C4-2B (cell line): ENCODE results near the gene MARK2.

Experiments used
- CTCF ChIP-seq: fragments of 450-650 bp; conservative IDR thresholded peaks from 2 replicates; pipeline ENCODE4 v1.5.1; 2017; ENCODE audit warnings: mild to moderate bottlenecking
- ZFX ChIP-seq: fragments of 450-650 bp; IDR thresholded peaks from 2 replicates; pipeline ENCODE4 v1.6.1; 2017

- no peak for TF ChIP-seq CTCF
- no peak for TF ChIP-seq ZFX
Observed at GRCh38 chr11:63845303-63845702, 6.4 kb downstream of the MARK2 start.
